ENCODE data around the gene MDN1.
"Not testable (repeated sequence)": the region's sequence is repeated elsewhere in the genome, so short reads cannot be mapped to it uniquely, and the experiment has no call there.

Gene MDN1

DNA sequence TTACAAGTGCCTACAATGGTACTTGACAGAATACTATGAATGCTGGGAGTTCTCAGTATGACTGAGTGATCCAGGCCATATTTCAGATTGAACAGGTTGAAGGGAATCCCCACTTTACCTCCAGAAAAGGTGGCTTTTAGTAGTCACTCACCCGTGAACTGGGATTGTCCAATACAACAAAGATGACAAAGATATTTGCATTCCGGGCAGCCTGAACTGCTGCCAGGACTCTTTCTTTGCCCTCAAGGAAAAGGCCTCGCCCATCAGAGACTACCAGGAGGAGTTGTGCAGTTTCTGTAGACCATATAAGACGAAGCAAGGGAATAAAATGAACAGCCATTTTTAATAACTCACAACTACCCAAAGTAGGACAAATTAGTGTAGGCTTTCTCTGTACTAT is 174.7 kb downstream of the MDN1 start:
- DNase-seq: no peak

GRCh38 chr6:89643406-89643805 is 176.2 kb downstream of the MDN1 start:
- DNase-seq: no peak

DNA sequence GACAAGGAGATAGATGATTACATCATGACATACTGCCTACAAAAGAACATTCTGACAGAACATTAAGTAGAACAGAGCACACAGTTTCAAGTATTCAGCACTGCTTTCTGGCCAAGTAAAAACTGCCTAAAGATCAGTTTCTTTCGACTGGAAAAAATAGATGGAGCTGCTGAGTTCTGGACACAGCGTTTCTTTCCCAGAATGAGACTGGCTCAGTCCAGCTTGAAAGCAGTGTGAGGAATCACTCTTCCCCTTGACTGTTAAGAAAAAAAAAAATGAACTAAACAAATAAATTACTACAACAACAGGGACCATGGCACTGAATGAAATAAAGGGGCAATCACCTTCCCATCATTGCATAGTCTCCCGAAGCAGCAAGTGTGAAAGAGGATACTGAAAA is 176.6 kb downstream of the MDN1 start:
- DNase-seq: no peak

DNA sequence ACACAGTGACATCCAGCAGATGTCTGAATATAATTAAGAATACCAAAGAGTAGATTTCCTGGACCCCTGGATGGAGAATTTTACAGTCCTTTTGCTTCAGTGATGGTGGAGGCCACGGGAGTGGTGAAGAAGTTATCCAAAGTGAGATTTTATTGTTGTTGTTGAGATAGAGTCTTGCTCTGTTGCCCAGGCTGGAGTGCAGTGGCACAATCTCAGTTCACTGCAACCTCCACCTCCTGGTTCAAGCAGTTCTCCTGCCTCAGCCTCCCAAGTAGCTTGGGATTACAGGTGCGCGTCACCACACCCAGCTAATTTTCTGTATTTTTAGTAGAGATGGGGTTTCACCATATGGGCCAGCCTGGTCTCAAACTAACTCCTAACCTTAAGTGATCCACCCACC is 178.0 kb downstream of the MDN1 start:
- not testable (repeated sequence) for DNase-seq

GRCh38 chr6:89640804-89641203 is 178.8 kb downstream of the MDN1 start:
- DNase-seq: no peak

DNA sequence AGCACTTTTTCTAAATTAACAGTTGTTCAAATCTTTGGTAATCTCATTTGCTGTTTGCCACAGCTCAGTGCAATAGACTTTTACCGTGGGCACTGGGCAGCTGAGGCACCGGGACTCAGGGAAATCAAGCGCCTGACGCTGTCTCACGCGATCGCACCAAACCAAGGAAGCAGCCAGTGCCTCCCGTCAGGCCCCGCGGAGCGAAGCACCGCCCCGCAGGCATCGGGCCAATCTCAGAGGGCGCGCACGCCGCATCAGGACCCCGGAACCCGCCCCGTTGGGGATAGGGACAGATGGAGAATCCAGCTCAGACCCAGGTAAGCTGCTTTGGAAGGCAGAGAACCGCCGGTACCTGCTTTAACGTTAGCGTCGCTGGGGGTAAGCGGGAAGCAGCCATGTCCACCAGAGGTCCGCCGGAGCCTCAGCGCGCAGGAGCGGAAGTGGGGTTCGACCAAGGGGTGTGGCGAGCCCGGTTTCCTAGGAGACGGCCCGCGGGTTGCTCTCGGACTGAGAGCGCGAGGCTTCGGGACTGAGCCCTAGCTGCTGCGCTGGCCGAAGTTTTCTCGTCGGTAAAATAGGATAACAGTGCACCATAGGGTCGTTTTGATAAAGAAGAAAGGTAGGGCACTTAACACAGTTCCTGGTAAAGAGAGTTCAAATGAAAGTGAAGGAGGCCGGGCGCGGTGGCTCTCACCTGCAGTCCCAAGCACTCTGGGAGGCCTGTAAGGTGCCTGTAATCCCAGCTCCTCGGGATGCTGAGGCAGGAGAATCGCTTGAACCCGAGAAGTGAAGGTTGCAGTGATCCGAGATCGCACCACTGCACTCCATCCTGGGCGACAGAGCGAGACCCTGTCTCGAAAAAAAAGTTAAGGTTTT is 181.0 kb downstream of the MDN1 start, which contains the start of gene LYRM2:
Gene LYRM2 (minus strand): TSS at position 428 of the 876 bp plus-strand sequence. CDS start 31 bp downstream, at position 397.
- peak; percentile 71 to 90 for DNase-seq

DNA sequence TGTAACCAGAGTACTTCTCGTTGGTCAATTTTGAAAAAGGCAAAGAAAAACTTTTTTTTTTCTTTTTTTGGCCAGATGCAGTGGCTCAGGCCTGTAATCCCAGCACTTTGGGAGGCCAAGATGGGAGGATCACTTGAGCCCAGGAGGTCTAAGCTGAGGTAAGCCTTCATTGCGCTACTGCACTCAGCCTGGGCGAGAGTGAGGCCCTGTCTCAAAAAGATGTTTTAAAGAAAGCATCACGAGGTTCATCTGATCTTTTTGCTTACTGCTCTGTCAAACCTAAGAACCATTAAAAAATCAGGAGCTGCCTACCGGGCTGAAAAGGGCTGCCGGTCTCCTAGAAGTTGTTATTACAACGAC is 181.7 kb downstream of the MDN1 start:
- DNase-seq: no peak

DNA sequence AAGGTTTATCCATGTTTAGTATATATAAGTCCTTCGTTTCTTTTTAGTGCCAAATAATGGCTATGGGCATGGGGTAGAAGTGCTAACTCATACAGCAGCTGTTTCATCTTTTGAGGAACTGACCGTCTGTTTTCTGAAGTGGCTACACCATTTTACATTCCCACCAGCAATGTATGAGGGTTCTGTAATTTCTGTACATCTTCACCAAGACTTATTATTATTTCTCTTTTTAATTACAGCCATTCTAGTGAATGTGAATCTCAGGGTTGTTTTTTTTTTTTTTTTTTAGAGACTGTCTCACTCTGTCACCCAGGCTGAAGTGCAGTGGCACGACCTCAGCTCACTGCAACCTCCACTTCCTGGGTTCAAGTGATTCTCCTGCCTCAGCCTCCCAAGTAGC is 183.2 kb downstream of the MDN1 start:
- not testable (repeated sequence) for DNase-seq

- DNase-seq: no peak
These were observed 189.1 kb downstream of the MDN1 start for GRCh38 chr6:89630488-89630887.

GRCh38 chr6:89623749-89624148 is 195.8 kb downstream of the MDN1 start:
- no peak for DNase-seq

DNA sequence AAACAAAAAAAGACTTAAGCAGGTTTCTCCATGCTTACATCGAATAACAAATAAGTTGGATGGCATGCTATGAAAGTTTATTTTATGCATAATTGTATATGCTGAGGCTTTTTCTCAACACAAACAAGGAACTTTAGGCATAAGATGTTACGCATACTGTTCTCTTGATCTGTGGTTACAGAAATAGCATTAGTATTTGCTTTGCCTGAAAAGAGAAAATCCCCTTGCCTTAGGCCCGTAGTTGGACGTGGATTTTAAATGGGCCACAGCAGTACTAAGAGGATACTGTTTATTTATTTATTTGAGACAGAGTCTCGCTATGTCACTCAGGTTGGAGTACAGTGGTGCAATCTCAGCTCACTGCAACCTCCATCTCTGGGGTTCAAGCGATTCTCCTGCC is 200.0 kb downstream of the MDN1 start:
- no peak for DNase-seq

DNA sequence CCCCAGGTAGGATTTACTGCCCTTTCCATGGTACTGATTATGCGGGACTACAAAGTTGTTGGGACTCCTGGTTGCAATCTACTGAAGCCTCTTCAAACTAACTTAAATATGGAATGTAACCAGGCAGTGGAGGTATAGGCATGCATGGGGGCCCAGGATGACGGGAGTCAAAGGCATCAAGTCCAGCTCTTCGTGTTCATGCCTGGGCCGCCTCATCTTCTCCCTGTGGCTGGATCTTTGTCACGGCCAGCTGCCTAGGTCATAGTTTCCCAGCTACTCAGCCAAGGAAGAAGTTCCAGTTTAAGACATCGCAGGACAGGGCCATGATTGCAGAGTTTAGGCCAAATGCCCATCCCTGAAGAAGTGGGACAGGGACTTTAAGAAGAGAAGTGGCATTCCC is 201.6 kb downstream of the MDN1 start:
- DNase-seq: no peak

GRCh38 chr6:89616531-89616930 is 203.1 kb downstream of the MDN1 start:
- no peak for DNase-seq

DNA sequence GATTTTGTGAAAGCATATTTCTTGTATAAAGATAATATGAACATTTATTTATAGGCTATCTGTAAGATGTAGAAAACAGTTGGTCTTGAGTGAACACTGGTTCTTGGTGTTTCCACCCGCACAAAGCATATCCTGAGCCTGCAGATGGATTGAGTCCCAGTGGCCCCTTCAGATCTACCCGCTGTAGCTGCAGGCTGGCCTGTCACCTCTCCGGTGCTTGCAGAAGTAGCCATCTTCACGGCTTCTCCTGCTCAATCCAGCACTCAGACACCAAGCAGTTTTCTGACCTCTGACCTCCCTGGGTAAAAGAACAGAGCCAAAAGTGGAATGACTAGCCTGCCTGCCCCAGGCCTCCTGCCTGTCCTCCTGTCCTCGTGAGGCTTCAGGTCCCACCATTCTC is 203.7 kb downstream of the MDN1 start:
- DNase-seq: no peak

GRCh38 chr6:89613790-89614189 is 205.8 kb downstream of the MDN1 start:
- DNase-seq: no peak

DNA sequence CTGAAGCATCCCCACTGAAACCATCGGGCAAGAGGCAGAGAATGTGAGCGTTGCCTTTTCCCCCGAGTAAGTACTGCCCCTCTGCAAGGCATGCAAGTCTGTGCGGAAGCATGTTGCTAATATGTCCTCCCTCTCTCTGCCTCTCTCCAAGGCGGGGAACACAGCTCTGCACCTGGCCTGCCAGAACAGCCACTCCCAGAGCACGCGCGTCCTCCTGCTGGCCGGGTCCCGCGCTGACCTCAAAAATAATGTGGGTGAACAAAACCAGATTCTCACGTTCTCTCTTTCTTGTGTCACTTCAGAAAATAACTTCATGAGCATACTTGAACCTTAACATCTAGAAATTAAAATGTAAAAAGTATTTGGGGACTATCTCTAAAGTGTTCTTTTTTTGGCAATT is 207.5 kb downstream of the MDN1 start:
- no peak for DNase-seq

DNA sequence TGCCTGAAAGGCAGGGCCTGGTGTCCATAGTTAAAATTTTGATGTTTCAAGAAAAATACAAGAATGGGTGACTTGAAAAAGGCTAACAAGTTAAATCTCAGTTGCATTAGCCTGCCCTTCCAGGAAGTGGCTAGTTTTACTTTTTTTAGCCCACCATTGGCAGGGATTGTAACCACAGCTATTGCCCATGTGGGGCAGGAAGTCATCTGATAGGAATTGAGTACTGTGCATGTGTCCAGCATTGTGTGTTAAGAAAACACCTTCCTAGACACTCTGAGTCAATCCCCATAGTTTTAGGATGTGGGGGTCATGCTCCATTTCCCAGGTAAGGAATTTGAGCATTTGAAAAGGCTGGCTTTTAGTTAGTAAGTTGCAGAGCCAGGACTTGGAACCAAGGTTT is 207.9 kb downstream of the MDN1 start:
- DNase-seq: no peak

GRCh38 chr6:89610149-89610642 is 209.4 kb downstream of the MDN1 start:
- peak in 1 of 2 experiments; percentile 31 for DNase-seq

DNA sequence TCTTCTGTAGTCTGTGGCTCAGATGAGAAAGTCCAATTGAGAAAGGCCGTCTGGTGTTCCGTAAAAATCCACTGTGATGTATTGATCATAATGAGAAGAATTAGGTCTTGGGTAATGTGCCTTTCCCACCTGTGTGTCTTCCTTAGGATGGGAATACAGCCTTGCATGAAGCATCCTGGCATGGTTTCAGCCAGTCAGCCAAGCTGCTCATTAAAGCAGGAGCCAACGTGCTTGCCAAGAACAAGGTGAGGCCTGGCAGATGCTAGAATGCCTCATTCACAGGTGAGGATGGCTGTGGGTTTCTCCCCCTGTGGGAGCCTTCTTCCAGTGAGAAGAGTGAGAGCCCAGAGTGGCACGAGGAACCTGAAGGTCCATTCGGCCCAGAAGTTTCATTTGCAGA is 213.7 kb downstream of the MDN1 start:
- no peak for DNase-seq

- DNase-seq: no peak
These were observed 214.9 kb downstream of the MDN1 start for GRCh38 chr6:89604653-89605052.

DNA sequence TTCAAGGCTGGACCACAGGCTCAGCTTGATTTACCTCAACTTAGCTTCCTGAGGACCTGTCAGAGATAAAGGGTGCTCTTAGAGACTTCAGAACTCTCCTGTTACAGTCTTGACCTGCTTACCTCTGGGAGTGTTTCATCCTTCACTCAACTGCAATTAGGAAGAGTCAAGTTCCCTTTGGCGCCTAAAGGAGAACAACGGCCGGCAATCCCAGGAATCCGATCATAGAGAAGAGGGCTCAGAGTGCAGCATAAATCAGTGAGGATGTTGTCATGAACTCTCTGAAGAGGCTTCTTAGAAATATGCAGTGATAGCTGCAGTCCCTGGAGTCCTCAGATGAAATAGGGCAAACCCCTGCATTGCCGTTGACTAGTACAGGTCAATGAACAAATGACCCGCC is 217.4 kb downstream of the MDN1 start:
- no peak for DNase-seq

DNA sequence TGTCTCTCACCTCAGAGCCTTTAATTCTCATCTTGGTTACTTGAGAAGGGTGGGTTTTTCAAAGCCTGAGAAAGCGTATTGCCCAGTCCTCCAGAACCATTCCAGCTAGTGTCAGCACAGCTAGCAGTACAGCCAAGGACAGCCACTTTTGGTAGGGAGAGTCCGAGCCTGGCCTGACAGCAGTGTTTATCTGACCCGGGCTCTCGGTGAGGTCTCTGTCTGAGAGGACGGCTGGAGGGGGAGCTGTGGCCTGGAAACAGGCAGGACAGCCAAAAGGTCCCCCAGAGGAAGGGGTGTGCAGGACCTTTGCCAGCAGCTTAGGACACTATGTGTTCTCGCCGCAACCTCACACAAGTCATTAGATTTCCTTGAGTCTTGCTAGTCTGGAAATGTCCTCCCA is 219.9 kb downstream of the MDN1 start:
- no peak for DNase-seq

DNA sequence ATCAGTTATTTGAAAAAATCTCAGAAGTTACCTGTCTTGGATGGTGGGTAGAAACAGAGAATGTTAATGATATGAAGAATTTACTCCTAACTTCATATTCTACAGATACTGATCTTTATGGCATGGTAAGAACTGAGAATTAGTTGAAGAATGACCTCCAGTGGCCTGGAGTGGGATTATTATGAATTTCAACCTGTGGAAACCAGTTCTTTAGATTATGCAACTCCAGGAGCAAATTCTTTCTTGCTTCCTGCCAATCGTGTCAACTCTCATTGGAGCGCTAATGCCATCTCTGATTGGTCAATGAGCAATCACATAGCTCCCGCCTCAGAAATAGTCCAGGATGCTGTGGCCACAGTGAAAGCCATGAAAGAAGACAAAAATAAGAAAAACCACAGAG is 221.6 kb downstream of the MDN1 start:
- peak in 1 of 2 experiments; percentile 36 for DNase-seq

DNA sequence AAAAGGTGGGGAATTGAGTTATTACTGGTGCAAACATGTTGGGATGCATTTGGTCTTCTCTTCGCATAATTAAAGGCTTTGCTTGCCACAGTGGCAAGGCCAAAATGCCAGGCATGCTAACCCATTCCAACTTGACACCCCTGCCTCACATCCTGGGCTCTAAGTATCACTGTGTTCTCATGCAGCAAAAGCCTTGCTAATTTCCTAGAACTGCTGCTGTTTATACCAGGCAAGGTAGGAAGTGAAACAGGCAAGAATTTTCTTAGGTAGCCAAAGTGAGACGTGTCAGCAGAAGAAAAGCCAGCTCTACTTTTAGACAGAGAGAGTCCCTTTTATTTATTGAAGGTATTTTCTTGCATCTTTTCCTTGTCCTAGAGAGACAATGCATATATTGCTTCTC is 222.2 kb downstream of the MDN1 start:
- DNase-seq: no peak

DNA sequence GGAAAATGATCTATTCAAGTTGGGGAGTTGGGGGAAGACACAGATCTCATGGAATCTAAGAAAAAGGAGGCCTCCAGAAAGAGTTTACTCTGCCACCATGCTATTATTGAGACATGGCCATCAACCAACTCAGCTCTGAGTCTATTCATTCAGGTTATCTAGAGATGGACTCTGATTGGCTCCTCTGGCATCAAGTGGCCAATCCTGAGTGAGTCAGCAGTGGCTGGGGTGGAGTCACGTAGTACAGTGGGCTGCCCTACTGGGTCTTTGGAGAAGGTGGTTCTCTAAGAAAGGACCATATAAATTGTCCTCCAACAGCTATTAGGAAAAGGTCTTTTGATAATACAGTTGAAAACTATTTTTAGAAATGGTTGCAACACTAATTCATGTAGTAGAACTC is 223.1 kb downstream of the MDN1 start:
- DNase-seq: no peak

All from SW 1271 (cell line).